Psoas muscle (tissue), 8 donors: Measurements from ENCODE around the gene ZBTB39. TPM values are rescaled to one million over a fixed set of nuclear protein-coding genes. Genes with fewer than 3 reads are reported as not detected.

Experiments used
- ATAC-seq, 4 donors: fragments of 200-7000 bp; cut with Tn5 transposase; one replicate each; pipeline ENCODE4 v1.9.1; 2020; ENCODE audit warnings: moderate library complexity in 3 of 4, mild to moderate bottlenecking in 2 of 4
- DNase-seq, 2 donors: peaks; one replicate each; pipeline ENCODE4 v3.0.0-alpha.2; 2020
- H3K27ac ChIP-seq: fragments of 200-600 bp; one replicate; pipeline ENCODE4 v1.8.0; 2022
- H3K27me3 ChIP-seq, 3 donors: fragments of 200-600 bp in 1 of 3; one replicate each; pipeline versions ENCODE4 v1.6.1 to v1.8.0; 2013 to 2022; ENCODE audit warnings: low read length in 2 of 3, mild to moderate bottlenecking in 2 of 3, moderate library complexity in 1 of 3; ENCODE audit not compliant: insufficient read depth in 3 of 3
- H3K36me3 ChIP-seq, 2 donors: fragments of 200-600 bp in 1 of 2; one replicate each; pipeline versions ENCODE4 v1.6.1 to v1.8.0; 2013 to 2022; ENCODE audit warnings: low read depth in 1 of 2, mild to moderate bottlenecking in 1 of 2, moderate library complexity in 1 of 2; ENCODE audit not compliant: insufficient read depth in 1 of 2
- H3K4me1 ChIP-seq: fragments of 200-600 bp; one replicate; pipeline ENCODE4 v1.8.0; 2022
- H3K4me3 ChIP-seq: fragments of 200-600 bp; one replicate; pipeline ENCODE4 v1.8.0; 2022; ENCODE audit warnings: mild to moderate bottlenecking
- H3K9me3 ChIP-seq: fragments of 200-600 bp; one replicate; pipeline ENCODE4 v1.8.0; 2022
- WGBS, 3 donors: extraction: QIAGEN DNeasy Blood & Tissue Kit; methylation state at CpG; one replicate each; pipeline versions ENCODE4 v1.1.6 to v1.1.7; 2013; 5-methylcytosine and 5-hydroxymethylcytosine counted together
- intact Hi-C, 2 donors: fragments of 100-400 bp; cut with DNase I; formaldehyde crosslinking; loops; one replicate each; pipeline versions ENCODE4 v1.11.0 to v1.14.2; 2022
- polyA plus RNA-seq, 3 donors: library from polyadenylated mRNA; stranded (reverse); fragments of 200-250 nt; gene quantifications; one replicate each; pipeline ENCODE4 v1.2.3, GENCODE V29; 2013
- total RNA-seq, 4 donors: library from RNA; stranded (reverse); fragmentation: NEBNext Ultra II Directional in 2 of 4; extraction: Animal tissue kit (Norgen Biotek cat#: 25700) in 2 of 4; gene quantifications; one replicate each; pipeline versions ENCODE4 v1.2.1 to v1.2.4, GENCODE V29; 2021 to 2023
- TF ChIP-seq, protein P1 (sequence below): fragments of 200-600 bp; IDR thresholded peaks from one replicate; pipeline ENCODE4 v1.8.0; 2022; ENCODE audit warnings: antibody characterized with exemption
- donor health status: healthy with polysubstance abuse.
- donor health status: DM: no; HTN: no; CAD: no; lungs with moderate emphysema.
- donor health status: Bipolar disorder and iron deficiency.
- donor health status: healthy.
- donor health status: DM: yes; HTN: yes; CAD: no.
- donor health status: DM: no; HTN: no; CAD: no.
- donor health status: DM: no; HTN: no; CAD: no.
- donor health status: DM: yes; HTN: yes; CAD: no.

The ZBTB39 gene
- total and polyA plus RNA-seq, 7 donors = 1.2 to 5.2 (median 3.2) TPM

DNA sequence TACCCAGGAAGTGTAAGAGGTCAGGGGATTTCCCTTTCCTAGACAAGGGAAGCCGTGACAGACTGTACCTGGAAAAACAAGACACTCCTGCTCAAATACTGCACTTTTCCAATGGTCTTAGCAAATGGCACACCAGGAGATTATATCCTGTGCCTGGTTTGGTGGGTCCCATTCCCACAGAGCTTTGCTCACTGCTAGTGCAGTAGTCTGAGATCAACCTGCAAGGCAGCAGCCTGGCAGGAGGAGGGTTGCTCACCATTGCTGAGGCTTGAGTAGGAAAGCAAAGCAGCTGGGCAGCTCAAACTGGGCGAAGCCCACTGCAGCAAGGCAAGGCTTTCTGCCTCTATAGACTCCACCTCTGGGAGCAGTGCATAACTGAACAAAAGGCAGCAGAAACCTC, 47.9 kb downstream of the ZBTB39 start:
- no peaks in the 10 kb centered on the region for H3K9me3 ChIP-seq
- H3K27me3 ChIP-seq = no peaks in the 10 kb centered on the region
- no peaks in the 10 kb centered on the region for H3K4me1 ChIP-seq
- DNase-seq (no peak), ATAC-seq (no peak)
- H3K36me3 ChIP-seq = no peaks in the 10 kb centered on the region
- intact Hi-C loops = no loop called here
- WGBS, 3 donors = 67 to 76% (median 68%) methylated on average over 2 of the region's 2 CpGs
- TF ChIP-seq, protein P1, sequence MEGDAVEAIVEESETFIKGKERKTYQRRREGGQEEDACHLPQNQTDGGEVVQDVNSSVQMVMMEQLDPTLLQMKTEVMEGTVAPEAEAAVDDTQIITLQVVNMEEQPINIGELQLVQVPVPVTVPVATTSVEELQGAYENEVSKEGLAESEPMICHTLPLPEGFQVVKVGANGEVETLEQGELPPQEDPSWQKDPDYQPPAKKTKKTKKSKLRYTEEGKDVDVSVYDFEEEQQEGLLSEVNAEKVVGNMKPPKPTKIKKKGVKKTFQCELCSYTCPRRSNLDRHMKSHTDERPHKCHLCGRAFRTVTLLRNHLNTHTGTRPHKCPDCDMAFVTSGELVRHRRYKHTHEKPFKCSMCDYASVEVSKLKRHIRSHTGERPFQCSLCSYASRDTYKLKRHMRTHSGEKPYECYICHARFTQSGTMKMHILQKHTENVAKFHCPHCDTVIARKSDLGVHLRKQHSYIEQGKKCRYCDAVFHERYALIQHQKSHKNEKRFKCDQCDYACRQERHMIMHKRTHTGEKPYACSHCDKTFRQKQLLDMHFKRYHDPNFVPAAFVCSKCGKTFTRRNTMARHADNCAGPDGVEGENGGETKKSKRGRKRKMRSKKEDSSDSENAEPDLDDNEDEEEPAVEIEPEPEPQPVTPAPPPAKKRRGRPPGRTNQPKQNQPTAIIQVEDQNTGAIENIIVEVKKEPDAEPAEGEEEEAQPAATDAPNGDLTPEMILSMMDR = no peak
- H3K27ac ChIP-seq = no peak overlapping the region
- H3K4me3 ChIP-seq = no peak overlapping the region

- TF ChIP-seq, protein P1 = no peak
- ATAC-seq (no peak), DNase-seq (no peak)
Observed at GRCh38 chr12:56957229-56958052, 48.9 kb downstream of the ZBTB39 start, which contains the start of gene RDH16. Gene RDH16, minus strand, starts transcription at chr12:56957608. Its CDS starts 146 bp downstream, at chr12:56957462.

DNA sequence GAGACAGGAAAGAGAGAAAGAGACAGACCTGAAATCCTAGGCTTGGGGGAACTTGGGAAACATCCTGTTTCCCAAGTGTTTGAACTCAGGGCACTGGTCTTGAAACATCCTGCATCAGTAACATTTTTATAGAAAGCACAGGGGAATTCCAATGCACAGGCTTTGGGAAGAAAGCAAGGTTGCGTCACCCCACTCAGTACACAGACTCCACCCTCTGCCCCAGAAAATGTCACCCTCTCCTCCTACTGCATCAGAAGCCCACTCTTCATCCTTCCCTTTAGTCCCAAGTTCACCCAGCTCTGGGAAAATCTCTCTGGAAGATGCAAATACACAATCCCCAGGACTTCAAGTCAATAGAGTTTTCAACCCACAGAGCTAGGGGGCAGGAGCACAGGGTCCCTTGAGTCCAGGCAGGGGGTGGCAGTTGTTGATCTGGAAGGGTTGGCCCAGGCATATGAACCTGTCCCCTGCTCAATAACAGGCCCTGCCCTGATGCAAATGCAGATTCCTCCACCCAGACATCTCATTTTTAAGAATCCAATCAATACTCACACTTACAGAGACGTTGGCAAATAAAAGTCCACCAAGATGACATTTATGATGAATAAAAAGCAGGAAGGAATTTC, 50.6 kb downstream of the ZBTB39 start:
- Histone ChIP-seq H3K9me3 (no peaks in the 10 kb centered on the region), H3K36me3 (peaks cover 0 to 6% of the 10 kb centered on the region in 2 donors), H3K27me3 (no peaks in the 10 kb centered on the region), H3K27ac (no peak overlapping the region), H3K4me3 (no peak overlapping the region), H3K4me1 (no peaks in the 10 kb centered on the region)
- ATAC-seq = no peak
- intact Hi-C loops = no loop called here
- TF ChIP-seq, protein P1 = no peak
- WGBS, 3 donors = 56 to 67% (median 66%) methylated on average over 2 of the region's 2 CpGs
- no peak for DNase-seq

More at GRCh38 chr12:56957229-56958052, 48.9 kb downstream of the ZBTB39 start, which contains the start of gene RDH16:
- Histone ChIP-seq H3K36me3 (no peaks in the 10 kb centered on the region), H3K27ac (no peak within 1 kb of the TSS), H3K4me1 (no peaks in the 10 kb centered on the region), H3K9me3 (no peaks in the 10 kb centered on the region), H3K4me3 (no peak within 1 kb of the TSS), H3K27me3 (no peaks in the 10 kb centered on the region)
- 76 to 83% (median 77%) methylated on average over 10 of the region's 10 CpGs for WGBS, 3 donors
- intact Hi-C loops = no loop called here

GRCh38 chr12:56954958-56955355, 51.4 kb downstream of the ZBTB39 start:
- H3K9me3 ChIP-seq = no peaks in the 10 kb centered on the region
- no peak overlapping the region for H3K4me3 ChIP-seq
- ATAC-seq (no peak), DNase-seq (no peak)
- WGBS, 3 donors = 74 to 82% (median 81%) methylated on average over 6 of the region's 6 CpGs
- H3K27ac ChIP-seq = no peak overlapping the region
- no peaks in the 10 kb centered on the region for H3K4me1 ChIP-seq
- intact Hi-C loops = no loop called here
- TF ChIP-seq, protein P1 = no peak
- H3K27me3 ChIP-seq = no peaks in the 10 kb centered on the region
- H3K36me3 ChIP-seq = peaks cover 0 to 6% of the 10 kb centered on the region in 2 donors
